Measurements from ENCODE around the gene PRKAG2. TPM values are rescaled to one million over a fixed set of nuclear protein-coding genes. Genes with fewer than 3 reads are reported as not detected.

Gene PRKAG2
- polyA plus RNA-seq, 3 donors = 29.2 to 59.8 (median 30.9) TPM

DNA sequence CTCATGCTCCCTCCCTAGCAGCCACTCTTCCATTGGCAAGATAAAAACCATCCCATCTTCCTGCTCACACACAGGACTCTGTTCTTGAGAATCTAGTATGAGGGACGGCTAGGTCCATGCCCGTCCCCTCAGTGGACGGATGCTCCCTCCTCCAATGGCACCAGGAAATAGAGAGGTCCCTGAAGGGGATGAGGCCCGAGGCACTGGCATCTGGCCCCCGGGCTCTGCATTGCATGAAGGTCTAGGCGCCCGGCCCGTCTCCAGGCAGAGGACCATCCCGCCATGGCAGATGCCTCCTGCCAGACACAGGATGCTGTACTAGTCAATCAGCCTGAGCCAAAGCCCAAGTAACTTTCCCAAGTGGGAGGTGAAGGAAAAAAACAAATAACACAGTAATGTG is 15.0 kb downstream of the PRKAG2 start:
- H3K9me3 Mint-ChIP-seq = no peaks in the 10 kb centered on the region
- H3K27me3 Mint-ChIP-seq (ENCODE audit: low read depth in 3 of 3) = no peaks in the 10 kb centered on the region
- DNase-seq = no peak
- intact Hi-C loops (cut with micrococcal nuclease) = no loop called here
- no peak overlapping the region for H3K27ac Mint-ChIP-seq
- H4K20me1 ChIP-seq (ENCODE audit: insufficient read depth, low read length) = peaks cover 99% of the 10 kb centered on the region
- H2AFZ ChIP-seq (ENCODE audit: insufficient read depth, low read depth, low read length, poor library complexity, severe bottlenecking) = no peak overlapping the region
- H3K9ac ChIP-seq (ENCODE audit: insufficient read depth, low read length, poor library complexity, severe bottlenecking) = no peak overlapping the region
- no peaks in the 10 kb centered on the region for H3K27me3 ChIP-seq (ENCODE audit: control insufficient read depth in 2 of 2, insufficient read depth in 2 of 2, low read length in 2 of 2)
- WGBS (ENCODE audit: insufficient coverage) = 100% methylated on average over 8 of the region's 9 CpGs
- no peak overlapping the region for H3K4me3 ChIP-seq (replicated peaks in 1 of 3; ENCODE audit: low read depth in 2 of 3, low read length in 3 of 3)
- TF ChIP-seq, protein P1, sequence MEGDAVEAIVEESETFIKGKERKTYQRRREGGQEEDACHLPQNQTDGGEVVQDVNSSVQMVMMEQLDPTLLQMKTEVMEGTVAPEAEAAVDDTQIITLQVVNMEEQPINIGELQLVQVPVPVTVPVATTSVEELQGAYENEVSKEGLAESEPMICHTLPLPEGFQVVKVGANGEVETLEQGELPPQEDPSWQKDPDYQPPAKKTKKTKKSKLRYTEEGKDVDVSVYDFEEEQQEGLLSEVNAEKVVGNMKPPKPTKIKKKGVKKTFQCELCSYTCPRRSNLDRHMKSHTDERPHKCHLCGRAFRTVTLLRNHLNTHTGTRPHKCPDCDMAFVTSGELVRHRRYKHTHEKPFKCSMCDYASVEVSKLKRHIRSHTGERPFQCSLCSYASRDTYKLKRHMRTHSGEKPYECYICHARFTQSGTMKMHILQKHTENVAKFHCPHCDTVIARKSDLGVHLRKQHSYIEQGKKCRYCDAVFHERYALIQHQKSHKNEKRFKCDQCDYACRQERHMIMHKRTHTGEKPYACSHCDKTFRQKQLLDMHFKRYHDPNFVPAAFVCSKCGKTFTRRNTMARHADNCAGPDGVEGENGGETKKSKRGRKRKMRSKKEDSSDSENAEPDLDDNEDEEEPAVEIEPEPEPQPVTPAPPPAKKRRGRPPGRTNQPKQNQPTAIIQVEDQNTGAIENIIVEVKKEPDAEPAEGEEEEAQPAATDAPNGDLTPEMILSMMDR (IDR thresholded peaks at IDR 0.05) = no peak
- H3K79me2 ChIP-seq (ENCODE audit: insufficient read depth, low read length) = peaks cover 98% of the 10 kb centered on the region
- H3K4me1 Mint-ChIP-seq = peaks cover 28% of the 10 kb centered on the region
- H3K4me2 ChIP-seq (replicated peaks; ENCODE audit: extremely low read depth, low read length, poor library complexity, severe bottlenecking) = no peak overlapping the region
- H3K36me3 ChIP-seq (replicated peaks in 1 of 2; ENCODE audit: control insufficient read depth in 1 of 2, insufficient read depth in 2 of 2, low read length in 2 of 2) = peaks cover 14 to 44% of the 10 kb centered on the region in 2 donors
- peaks cover 19% of the 10 kb centered on the region in 2 donors for H3K4me1 ChIP-seq (ENCODE audit: control insufficient read depth in 1 of 2, insufficient read depth in 2 of 2, low read length in 2 of 2)
- no peaks in the 10 kb centered on the region for H3K9me3 ChIP-seq (replicated peaks in 1 of 2; ENCODE audit: control insufficient read depth in 1 of 2, insufficient read depth in 1 of 2, low read length in 2 of 2)
- H3K4me3 Mint-ChIP-seq = no peak overlapping the region
- H3K36me3 Mint-ChIP-seq = peaks cover 41 to 53% of the 10 kb centered on the region in 2 donors
- no peak overlapping the region for H3K27ac ChIP-seq (ENCODE audit: low read depth in 1 of 2, low read length in 2 of 2)

DNA sequence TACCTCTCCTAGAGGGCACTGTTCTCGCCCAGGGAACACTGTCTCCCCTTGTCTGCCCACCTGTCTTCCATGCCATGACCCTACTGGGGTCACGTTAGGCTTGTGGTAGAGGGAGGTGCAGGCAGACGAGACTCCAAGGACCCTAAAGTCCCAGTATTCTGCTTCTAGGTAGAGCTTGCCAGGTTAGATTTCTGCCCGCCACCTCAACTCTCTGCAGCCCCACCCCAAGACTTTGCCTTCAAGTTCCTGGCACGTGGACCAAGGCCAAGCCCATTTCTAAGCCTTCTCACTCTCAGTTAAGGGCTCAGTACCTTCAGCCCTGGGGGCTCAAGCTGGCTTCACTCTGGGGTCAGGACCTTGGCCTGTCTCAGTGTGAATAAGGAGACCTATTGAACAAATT is 16.1 kb downstream of the PRKAG2 start:
- Histone ChIP-seq H3K4me3 (replicated peaks in 1 of 3; ENCODE audit: low read depth in 2 of 3, low read length in 3 of 3) (no peak overlapping the region), H2AFZ (ENCODE audit: insufficient read depth, low read depth, low read length, poor library complexity, severe bottlenecking) (no peak overlapping the region), H3K27ac (ENCODE audit: low read depth in 1 of 2, low read length in 2 of 2) (no peak overlapping the region), H3K36me3 (replicated peaks in 1 of 2; ENCODE audit: control insufficient read depth in 1 of 2, insufficient read depth in 2 of 2, low read length in 2 of 2) (peaks cover 14 to 54% of the 10 kb centered on the region in 2 donors), H3K79me2 (ENCODE audit: insufficient read depth, low read length) (peaks cover 98% of the 10 kb centered on the region), H3K4me1 (ENCODE audit: control insufficient read depth in 1 of 2, insufficient read depth in 2 of 2, low read length in 2 of 2) (peaks cover 17% of the 10 kb centered on the region in 2 donors), H3K9ac (ENCODE audit: insufficient read depth, low read length, poor library complexity, severe bottlenecking) (no peak overlapping the region), H3K4me2 (replicated peaks; ENCODE audit: extremely low read depth, low read length, poor library complexity, severe bottlenecking) (no peak overlapping the region), H4K20me1 (ENCODE audit: insufficient read depth, low read length) (peaks cover 99% of the 10 kb centered on the region), H3K27me3 (ENCODE audit: control insufficient read depth in 2 of 2, insufficient read depth in 2 of 2, low read length in 2 of 2) (no peaks in the 10 kb centered on the region), H3K9me3 (replicated peaks in 1 of 2; ENCODE audit: control insufficient read depth in 1 of 2, insufficient read depth in 1 of 2, low read length in 2 of 2) (no peaks in the 10 kb centered on the region)
- Mint-ChIP-seq H3K27me3 (ENCODE audit: low read depth in 3 of 3) (peaks cover 0 to 1% (median 0%) of the 10 kb centered on the region in 3 donors), H3K4me1 (peaks cover 27% of the 10 kb centered on the region), H3K36me3 (peaks cover 52 to 62% of the 10 kb centered on the region in 2 donors), H3K9me3 (no peaks in the 10 kb centered on the region), H3K4me3 (no peak overlapping the region), H3K27ac (peak overlapping the region in 2 of 7 donors; percentile 27 to 53)
- intact Hi-C loops (cut with micrococcal nuclease) = no loop called here
- DNase-seq = no peak
- WGBS (ENCODE audit: insufficient coverage) = 100% methylated on average over 1 of the region's 5 CpGs
- TF ChIP-seq, protein P1 (IDR thresholded peaks at IDR 0.05) = no peak
